HG03442 (cell line): ENCODE measurements around the gene GNL1.
"Not testable (repeated sequence)": the region's sequence is repeated elsewhere in the genome, so short reads cannot be mapped to it uniquely, and the experiment has no call there.

Experiments used
- ATAC-seq: cut with Tn5 transposase; IDR thresholded peaks from one replicate; pipeline ENCODE4 v1.9.1; 2021; ENCODE audit warnings: mild to moderate bottlenecking, moderate library complexity; ENCODE audit not compliant: unreplicated experiment

GNL1 gene

GRCh38 chr6:30533460-30534294 is 22.6 kb downstream of the GNL1 start:
- no peak for ATAC-seq

DNA sequence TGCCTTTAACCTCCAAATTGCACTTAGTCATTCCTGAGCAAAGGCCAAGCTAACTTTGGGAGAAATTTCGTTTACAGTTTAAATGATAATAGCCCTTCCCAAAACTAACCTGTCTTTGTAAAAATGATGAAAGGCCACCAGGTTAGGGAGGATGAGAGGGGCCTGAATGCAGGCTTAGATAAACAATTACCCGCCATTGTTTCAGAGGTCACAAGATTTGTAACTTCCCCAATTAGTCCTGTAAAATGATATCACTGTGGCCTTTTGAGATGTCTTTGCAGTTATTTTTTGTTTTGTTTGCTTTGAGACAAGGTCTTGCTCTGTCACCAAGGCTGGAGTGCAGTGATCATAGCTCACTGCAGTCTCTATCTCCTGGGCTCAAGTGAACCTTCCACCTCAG is 26.3 kb downstream of the GNL1 start:
- no peak for ATAC-seq

DNA sequence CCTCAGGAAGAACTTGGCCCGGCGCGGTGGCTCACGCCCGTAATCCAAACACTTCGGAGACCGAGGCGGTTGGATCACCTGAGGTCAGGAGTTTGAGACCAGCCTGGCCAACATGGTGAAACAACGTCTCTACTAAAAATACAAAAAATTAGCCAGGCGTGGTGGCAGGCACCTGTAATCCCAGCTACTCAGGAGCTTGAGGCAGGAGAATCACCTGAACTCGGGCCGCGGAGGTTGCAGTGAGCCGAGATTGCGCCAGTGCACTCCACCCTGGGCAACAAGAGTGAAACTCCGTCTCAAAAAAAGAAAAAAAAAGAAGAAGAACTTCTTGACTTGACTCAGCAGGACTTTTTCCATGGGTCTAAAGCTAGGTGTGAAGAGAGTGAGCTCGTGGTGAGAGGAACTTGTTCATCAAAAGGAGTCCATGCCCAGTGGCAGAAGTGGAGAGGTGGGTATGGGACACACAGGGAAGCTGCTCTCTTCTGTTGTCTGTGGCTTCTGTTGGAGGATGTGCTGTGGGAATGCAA is 26.9 kb downstream of the GNL1 start:
- ATAC-seq: not testable (repeated sequence)

- ATAC-seq: not testable (repeated sequence)
These were observed 29.8 kb downstream of the GNL1 start for GRCh38 chr6:30526444-30526843.

GRCh38 chr6:30521952-30522351 is 34.3 kb downstream of the GNL1 start:
- ATAC-seq: not testable (repeated sequence)

GRCh38 chr6:30521082-30521481 is 35.2 kb downstream of the GNL1 start:
- not testable (repeated sequence) for ATAC-seq

DNA sequence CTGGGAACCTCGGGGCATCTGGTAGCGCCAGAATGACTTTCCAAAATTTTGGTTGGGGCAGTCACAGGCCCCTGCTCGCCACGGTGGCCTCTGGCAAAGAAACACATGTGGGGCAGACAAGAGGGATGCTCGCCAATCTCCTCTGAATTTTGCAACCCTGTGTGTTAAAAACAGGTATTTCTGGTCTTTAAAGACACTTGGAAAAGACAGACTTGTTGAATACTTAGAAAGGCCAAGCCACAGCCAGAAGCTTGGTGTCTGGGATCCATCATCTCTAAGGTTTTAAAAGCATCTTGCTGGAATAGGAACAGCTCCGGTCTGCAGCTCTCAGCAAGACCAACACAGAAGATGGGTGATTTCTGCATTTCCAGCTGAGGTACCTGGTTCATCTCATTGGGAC is 35.8 kb downstream of the GNL1 start:
- no peak for ATAC-seq

DNA sequence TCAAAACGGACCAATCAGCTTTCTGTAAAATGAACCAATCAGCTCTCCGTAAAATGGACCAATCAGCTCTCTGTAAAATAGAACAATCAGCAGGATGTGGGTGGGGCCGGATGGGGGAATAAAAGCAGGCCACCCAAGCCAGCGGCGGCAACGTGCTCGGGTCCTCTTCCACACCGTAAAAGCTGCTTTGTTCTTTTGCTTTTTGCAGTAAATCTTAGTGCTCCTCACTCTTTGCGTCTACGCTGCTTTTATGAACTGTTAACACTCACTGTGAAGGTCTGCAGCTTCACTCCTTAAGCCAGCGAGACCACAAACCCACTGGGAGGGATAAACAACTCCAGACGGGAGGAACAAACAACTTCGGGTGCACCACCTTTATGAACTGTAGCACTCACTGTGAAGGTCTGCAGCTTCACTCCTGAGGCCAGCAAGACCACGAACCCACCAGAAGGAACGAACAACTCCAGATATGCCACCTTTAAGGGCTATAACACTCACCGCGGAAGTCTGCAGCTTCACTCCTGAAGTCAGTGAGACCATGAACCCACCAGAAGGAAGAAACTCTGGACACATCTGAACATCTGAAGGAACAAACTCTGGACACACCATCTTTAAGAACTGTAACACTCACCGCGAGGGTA is 37.7 kb downstream of the GNL1 start:
- ATAC-seq: not testable (repeated sequence)

GRCh38 chr6:30517767-30518504 is 38.4 kb downstream of the GNL1 start:
- not testable (repeated sequence) for ATAC-seq

GRCh38 chr6:30516754-30517076 is 39.6 kb downstream of the GNL1 start:
- ATAC-seq: not testable (repeated sequence)

DNA sequence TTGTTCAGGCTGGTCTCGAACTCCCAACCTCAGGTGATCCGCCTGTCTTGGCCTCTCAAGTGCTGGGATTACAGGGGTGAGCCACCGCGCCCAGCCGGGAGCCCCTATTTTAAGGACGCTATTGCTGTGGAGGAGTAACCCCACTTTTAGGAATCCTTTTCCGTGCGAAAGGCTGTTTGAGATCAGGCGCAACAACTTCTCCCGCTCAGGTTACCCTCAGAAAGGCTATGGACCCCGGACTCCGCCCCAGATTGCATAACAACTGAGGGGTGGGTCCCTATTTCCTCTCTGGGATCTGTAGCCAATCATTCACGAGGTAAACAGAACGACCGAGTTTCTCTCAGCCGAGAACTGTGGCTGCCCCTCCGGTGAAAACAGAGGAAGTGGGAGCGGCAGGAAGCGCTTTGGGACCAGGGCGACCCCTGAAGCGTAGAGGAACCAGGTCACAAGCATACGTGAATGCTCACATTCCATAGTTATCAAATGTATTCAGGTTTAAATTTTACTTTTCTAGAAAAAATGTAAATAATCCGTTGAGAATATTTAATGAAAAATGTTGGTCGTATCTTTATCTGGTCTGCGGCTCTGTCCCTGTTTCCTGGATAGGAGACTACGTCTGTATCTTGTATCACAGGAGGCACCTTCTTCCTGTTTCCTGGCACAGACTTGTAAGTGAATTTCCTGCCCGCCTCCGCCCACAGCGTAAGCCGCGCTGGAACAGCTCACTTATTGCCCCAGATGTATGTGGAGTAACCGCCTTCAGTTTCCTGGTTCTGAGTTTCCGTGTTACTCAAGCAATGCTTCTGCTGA is 40.1 kb downstream of the GNL1 start:
- ATAC-seq: peak; percentile 79

DNA sequence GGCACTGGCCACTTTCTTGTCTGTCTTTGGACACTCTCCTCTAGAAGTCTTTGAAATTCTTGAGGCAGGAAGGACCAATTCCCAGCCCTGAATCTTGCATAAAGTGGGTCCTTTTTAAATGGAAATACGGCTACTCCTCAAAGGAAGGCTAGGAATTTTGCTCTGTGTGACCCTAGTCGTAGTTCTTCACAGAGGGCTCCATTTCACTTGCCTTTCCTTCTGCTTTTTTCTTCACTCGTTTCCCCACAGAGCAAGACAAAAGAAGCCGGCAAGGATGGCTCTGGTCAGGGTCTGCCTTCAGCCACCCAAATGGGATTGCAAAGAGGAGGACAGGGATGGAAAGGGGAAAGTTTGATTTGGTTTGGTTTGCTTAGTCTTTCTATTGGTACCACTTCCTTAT is 41.2 kb downstream of the GNL1 start:
- no peak for ATAC-seq

- ATAC-seq: no peak
These were observed 42.8 kb downstream of the GNL1 start for GRCh38 chr6:30513451-30513850.

DNA sequence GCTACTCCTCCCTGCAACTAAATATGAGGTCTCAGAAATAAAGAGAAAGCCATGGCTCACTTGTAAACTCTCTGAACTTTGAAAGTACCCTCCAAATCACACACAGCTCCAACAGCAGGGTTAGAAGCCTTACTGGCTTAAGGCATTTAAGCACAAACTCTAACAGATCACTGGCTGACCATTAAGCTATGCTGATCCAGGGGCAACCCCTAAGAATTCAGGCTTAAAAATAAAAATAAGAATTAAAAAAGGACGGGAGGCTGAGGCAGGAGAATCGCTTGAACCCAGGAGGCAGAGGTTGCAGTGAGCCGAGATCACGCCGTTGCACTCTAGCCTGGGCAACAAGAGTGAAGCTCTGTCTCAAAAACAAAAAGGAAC is 45.1 kb downstream of the GNL1 start:
- ATAC-seq: no peak

DNA sequence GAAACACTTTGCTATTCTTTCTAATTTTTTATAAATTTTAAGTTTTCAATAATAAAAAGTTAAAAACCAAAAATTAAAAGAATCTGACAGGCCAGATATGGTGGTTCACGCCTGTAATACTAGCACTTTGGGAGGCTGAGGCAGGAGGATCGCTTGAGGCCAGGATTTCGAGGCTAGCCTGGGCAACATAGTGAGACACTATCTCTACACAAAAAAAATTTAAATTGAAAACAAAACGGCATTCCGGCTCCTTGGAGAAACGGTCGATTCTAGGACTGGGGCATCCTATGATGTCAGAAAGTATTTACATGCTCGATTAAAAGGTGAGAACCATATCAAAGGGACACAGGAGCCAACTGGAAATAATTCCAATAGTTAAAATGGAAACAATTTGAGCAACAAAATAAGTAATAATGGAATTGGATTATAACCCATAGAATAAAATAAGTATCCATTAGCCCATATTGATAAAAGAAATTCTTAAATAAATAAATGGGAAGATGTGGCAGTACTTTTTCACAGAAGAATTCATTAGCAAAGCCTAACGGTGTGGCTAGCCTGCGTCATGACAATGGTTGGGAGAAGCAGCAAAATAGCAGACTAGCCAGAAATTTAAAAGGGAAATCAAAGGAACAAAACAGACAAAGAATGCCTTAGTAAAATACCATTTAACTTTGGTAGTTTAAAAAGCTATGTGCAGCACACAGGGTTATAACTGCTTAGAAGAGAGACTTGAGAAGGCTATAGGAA is 45.7 kb downstream of the GNL1 start:
- ATAC-seq: no peak

GRCh38 chr6:30508890-30509736 is 47.2 kb downstream of the GNL1 start:
- no peak for ATAC-seq

DNA sequence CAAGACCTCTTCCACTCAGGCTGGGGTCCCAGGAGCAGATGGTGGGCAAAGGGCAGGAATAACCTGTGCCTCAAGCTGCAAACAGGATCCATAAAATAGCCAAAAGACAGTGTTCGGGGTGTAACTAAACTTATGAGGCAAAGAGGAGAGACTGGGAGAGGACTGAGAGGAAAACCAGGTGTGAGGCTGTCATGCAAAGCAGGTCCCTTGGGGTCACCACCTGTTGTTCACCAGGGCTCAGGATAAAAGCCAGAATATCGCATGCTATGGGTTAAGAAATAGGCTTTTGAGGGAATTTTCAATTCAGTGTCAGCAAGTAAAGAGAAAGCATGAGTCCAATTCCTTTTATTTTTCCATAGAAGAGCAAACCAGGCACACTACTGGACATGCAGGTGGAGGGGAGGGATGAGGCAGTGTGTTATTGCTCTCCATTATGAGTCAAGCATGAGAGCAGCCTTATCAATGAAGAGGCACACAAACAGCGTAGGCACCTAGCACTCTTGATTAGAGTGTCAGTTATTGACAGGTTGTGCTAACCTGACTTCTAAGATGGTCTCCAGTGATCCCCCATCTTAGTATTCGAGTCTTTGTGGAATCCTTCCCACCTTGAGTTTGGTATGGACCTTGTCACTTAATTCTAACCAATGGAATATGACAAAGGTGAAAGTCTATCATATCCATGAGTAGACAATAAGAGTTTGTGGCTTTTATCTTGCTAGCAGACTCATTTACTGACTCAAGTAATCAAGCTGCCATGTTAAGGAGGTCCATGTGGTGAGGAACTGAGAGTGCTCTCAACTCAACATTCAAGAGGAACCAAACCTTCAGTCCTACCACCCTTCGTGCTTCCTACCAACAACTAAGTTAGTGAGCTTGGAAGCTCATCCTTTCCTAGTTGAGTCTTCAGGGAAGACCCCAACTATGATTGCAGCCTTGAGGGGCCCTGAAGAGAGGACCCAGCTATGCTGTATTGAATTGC is 48.2 kb downstream of the GNL1 start:
- ATAC-seq: no peak
